ENCODE data around the gene ATP6V0B.

ATP6V0B gene

GRCh38 chr1:44008259-44008658, 33.5 kb downstream of the ATP6V0B start:
- DNase-seq (ENCODE audit: low spot score) = no peak

- DNase-seq (ENCODE audit: low spot score) = no peak
Measured at GRCh38 chr1:44010935-44011471, 36.2 kb downstream of the ATP6V0B start.

GRCh38 chr1:44012404-44012803, 37.6 kb downstream of the ATP6V0B start:
- no peak for DNase-seq (ENCODE audit: low spot score)

- no peak for DNase-seq (ENCODE audit: low spot score)
Measured at GRCh38 chr1:44012941-44013609, 38.3 kb downstream of the ATP6V0B start.

- DNase-seq (ENCODE audit: low spot score) = no peak
Measured at GRCh38 chr1:44013949-44014348, 39.2 kb downstream of the ATP6V0B start.

GRCh38 chr1:44014365-44015104, 39.8 kb downstream of the ATP6V0B start:
- DNase-seq (ENCODE audit: low spot score) = no peak

- no peak for DNase-seq (ENCODE audit: low spot score)
Measured at GRCh38 chr1:44015206-44015605, 40.4 kb downstream of the ATP6V0B start.

GRCh38 chr1:44016041-44016889, 41.5 kb downstream of the ATP6V0B start:
- DNase-seq (ENCODE audit: low spot score) = no peak

GRCh38 chr1:44016890-44017400, 42.2 kb downstream of the ATP6V0B start:
- DNase-seq (ENCODE audit: low spot score) = no peak

- no peak for DNase-seq (ENCODE audit: low spot score)
Measured at GRCh38 chr1:44019466-44019948, 44.7 kb downstream of the ATP6V0B start.

GRCh38 chr1:44020464-44020863, 45.7 kb downstream of the ATP6V0B start:
- no peak for DNase-seq (ENCODE audit: low spot score)

GRCh38 chr1:44021156-44021555, 46.4 kb downstream of the ATP6V0B start:
- no peak for DNase-seq (ENCODE audit: low spot score)

- no peak for DNase-seq (ENCODE audit: low spot score)
Measured at GRCh38 chr1:44021581-44022321, 47.0 kb downstream of the ATP6V0B start.

- DNase-seq (ENCODE audit: low spot score) = no peak
Measured at GRCh38 chr1:44024031-44024902, 49.5 kb downstream of the ATP6V0B start.

GRCh38 chr1:44024903-44025525, 50.3 kb downstream of the ATP6V0B start:
- DNase-seq (ENCODE audit: low spot score) = no peak

- no peak for DNase-seq (ENCODE audit: low spot score)
Measured at GRCh38 chr1:44025816-44026215, 51.1 kb downstream of the ATP6V0B start.

GRCh38 chr1:44027320-44027719, 52.6 kb downstream of the ATP6V0B start:
- no peak for DNase-seq (ENCODE audit: low spot score)
